PC-9 (cell line): ENCODE measurements around the gene MCU. TPM values are rescaled to one million over a fixed set of nuclear protein-coding genes. Genes with fewer than 3 reads are reported as not detected.

Source experiments
- BruUV-seq: library from RNA; stranded (reverse); fragments of 400-500 nt; replicated peaks from 2 replicates; lab custom pipeline; 2021; lab: Mats Ljungman, UMichigan
- CTCF ChIA-PET: fragments of 300-600 bp; sonication (Branson Sonifier 250); formaldehyde crosslinking; loops from one replicate; lab custom pipeline; 2022; ENCODE audit warnings: antibody characterized with exemption; lab: Charles Lee
- POLR2A ChIA-PET: fragments of 300-600 bp; sonication (Branson Sonifier 250); formaldehyde crosslinking; loops from one replicate; lab custom pipeline; 2022; ENCODE audit warnings: antibody characterized with exemption; ENCODE audit not compliant: unreplicated experiment; lab: Charles Lee
- DNase-seq, 2 experiments: peaks; one replicate each; pipeline versions ENCODE4 v3.0.0 to v3.0.0-alpha.2; 2015 to 2022; ENCODE audit warnings: mixed read lengths in 1 of 2
- H2AFZ ChIP-seq: fragments of 200-600 bp; sonication (generic); 2 replicates; pipeline ENCODE4 v1.8.1; 2017; ENCODE audit warnings: antibody characterized with exemption
- H3F3A ChIP-seq: fragments of 200-600 bp; sonication (generic); 2 replicates; pipeline ENCODE4 v1.8.1; 2017; ENCODE audit warnings: antibody characterized with exemption, mild to moderate bottlenecking, low read depth; ENCODE audit not compliant: insufficient read depth
- H3K27ac ChIP-seq: fragments of 200-600 bp; sonication (generic); 2 replicates; pipeline ENCODE4 v1.6.1; 2016; ENCODE audit warnings: mixed run types
- H3K27me3 ChIP-seq: fragments of 200-600 bp; sonication (generic); 2 replicates; pipeline ENCODE4 v1.6.1; 2016; ENCODE audit warnings: low read depth, mixed run types; ENCODE audit not compliant: insufficient read depth
- H3K36me3 ChIP-seq: fragments of 200-600 bp; sonication (generic); 2 replicates; pipeline ENCODE4 v1.6.1; 2016; ENCODE audit warnings: low read depth, mixed run types
- H3K4me1 ChIP-seq: fragments of 200-600 bp; sonication (generic); replicated peaks from 2 replicates; pipeline ENCODE4 v1.6.1; 2016; ENCODE audit warnings: mixed run types; ENCODE audit not compliant: insufficient read depth
- H3K4me2 ChIP-seq: fragments of 200-600 bp; sonication (generic); 2 replicates; pipeline ENCODE4 v1.6.1; 2017; ENCODE audit warnings: mixed run types
- H3K4me3 ChIP-seq: fragments of 200-600 bp; sonication (generic); 2 replicates; pipeline ENCODE4 v1.6.1; 2016; ENCODE audit warnings: mixed run types
- H3K79me2 ChIP-seq: fragments of 200-600 bp; sonication (generic); 2 replicates; pipeline ENCODE4 v1.6.1; 2017; ENCODE audit warnings: low read depth, mixed run types
- H3K9me2 ChIP-seq: fragments of 200-600 bp; sonication (generic); 2 replicates; pipeline ENCODE4 v1.8.1; 2017; ENCODE audit warnings: mild to moderate bottlenecking; ENCODE audit not compliant: insufficient read depth
- H3K9me3 ChIP-seq: fragments of 200-600 bp; sonication (generic); 2 replicates; pipeline ENCODE4 v1.8.1; 2016; ENCODE audit warnings: low read depth; ENCODE audit not compliant: insufficient read depth
- H4K20me1 ChIP-seq: fragments of 200-600 bp; sonication (generic); 2 replicates; pipeline ENCODE4 v1.8.1; 2017; ENCODE audit not compliant: insufficient read depth
- CTCF ChIP-seq: fragments of 200-600 bp; sonication (generic); conservative IDR thresholded peaks from 2 replicates; pipeline ENCODE4 v1.6.1; 2017; ENCODE audit warnings: mixed run types, antibody characterized with exemption, mild to moderate bottlenecking, moderate library complexity
- EZH2 ChIP-seq: fragments of 200-600 bp; sonication (generic); IDR thresholded peaks from 2 replicates; pipeline ENCODE4 v1.8.0; 2017; ENCODE audit warnings: antibody characterized with exemption, low read depth
- intact Hi-C: fragments of 100-400 bp; cut with micrococcal nuclease; formaldehyde crosslinking; loops from one replicate; pipeline ENCODE4 v1.10.0; 2022; ENCODE audit not compliant: unreplicated experiment
- total RNA-seq: library from RNA; stranded (reverse); gene quantifications from 2 replicates; pipeline ENCODE4 v1.2.3, GENCODE V29; 2021

The MCU gene
- total RNA-seq, 1 experiment from 2014 or later: 59.5 TPM

GRCh38 chr10:72658696-72659400 lies 33.1 kb upstream of the MCU start:
- H3K27me3 ChIP-seq: no peaks in the 10 kb centered on the region
- no peaks in the 10 kb centered on the region for H3K9me3 ChIP-seq
- DNase-seq: no peak
- no peak overlapping the region for H2AFZ ChIP-seq
- no peaks in the 10 kb centered on the region for H4K20me1 ChIP-seq
- no peaks in the 10 kb centered on the region for H3K79me2 ChIP-seq
- H3K4me3 ChIP-seq: no peak overlapping the region
- TF ChIP-seq CTCF (no peak), EZH2 (no peak)
- H3K36me3 ChIP-seq: no peaks in the 10 kb centered on the region
- BruUV-seq: no TSS peak
- H3K4me1 ChIP-seq: peaks cover 19% of the 10 kb centered on the region
- ChIA-PET POLR2A (no interaction called here), CTCF (no interaction called here)
- H3K4me2 ChIP-seq: no peak overlapping the region
- H3K9me2 ChIP-seq: no peaks in the 10 kb centered on the region
- intact Hi-C loops: no loop called here
- 0 out of 2 replicates have a peak overlapping the region, but pooled peaks have one; percentile 64 for H3K27ac ChIP-seq
- peaks cover 11% of the 10 kb centered on the region for H3F3A ChIP-seq

DNA sequence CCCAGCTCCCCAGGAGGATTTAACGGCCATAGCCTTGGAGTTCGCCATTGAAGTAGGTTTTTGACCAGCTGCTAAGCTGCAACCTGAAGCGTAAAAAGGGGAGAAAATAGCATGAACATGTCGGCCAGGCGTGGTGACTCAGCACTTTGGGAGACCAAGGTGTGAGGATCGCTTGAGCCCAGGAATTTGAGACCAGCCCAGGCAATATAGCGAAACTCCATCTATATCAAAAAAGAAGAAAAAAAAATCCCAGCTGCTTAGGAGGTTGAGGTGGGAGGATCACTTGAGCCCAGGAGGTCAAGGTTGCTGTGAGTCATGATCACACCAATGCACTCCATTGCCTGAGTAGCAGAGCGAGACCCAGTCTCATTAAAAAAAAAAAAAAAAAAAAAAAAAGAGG lies 32.2 kb upstream of the MCU start:
- H3K9me3 ChIP-seq: no peaks in the 10 kb centered on the region
- ChIA-PET CTCF (no interaction called here), POLR2A (no interaction called here)
- H3K36me3 ChIP-seq: no peaks in the 10 kb centered on the region
- no peaks in the 10 kb centered on the region for H3K27me3 ChIP-seq
- no TSS peak for BruUV-seq
- peak overlapping the region; percentile 64 for H3K27ac ChIP-seq
- peak in 1 of 2 experiments; percentile 8 for DNase-seq
- no peaks in the 10 kb centered on the region for H4K20me1 ChIP-seq
- no peak overlapping the region for H3K4me3 ChIP-seq
- H3F3A ChIP-seq: peaks cover 11% of the 10 kb centered on the region
- TF ChIP-seq EZH2: no peak
- no peak for TF ChIP-seq CTCF
- H2AFZ ChIP-seq: no peak overlapping the region
- no peaks in the 10 kb centered on the region for H3K9me2 ChIP-seq
- no peaks in the 10 kb centered on the region for H3K79me2 ChIP-seq
- peaks cover 19% of the 10 kb centered on the region for H3K4me1 ChIP-seq
- H3K4me2 ChIP-seq: peak overlapping the region; percentile 65
- intact Hi-C loops: no loop called here

GRCh38 chr10:72660220-72660619 lies 31.7 kb upstream of the MCU start:
- BruUV-seq: no TSS peak
- intact Hi-C loops: no loop called here
- H3K9me2 ChIP-seq: no peaks in the 10 kb centered on the region
- no peaks in the 10 kb centered on the region for H3K36me3 ChIP-seq
- H3K27ac ChIP-seq: peak overlapping the region; percentile 64
- CTCF ChIA-PET: no interaction called here
- H2AFZ ChIP-seq: no peak overlapping the region
- H3K79me2 ChIP-seq: no peaks in the 10 kb centered on the region
- peaks cover 11% of the 10 kb centered on the region for H3F3A ChIP-seq
- H3K27me3 ChIP-seq: no peaks in the 10 kb centered on the region
- no peak for TF ChIP-seq CTCF
- no peak for TF ChIP-seq EZH2
- no peaks in the 10 kb centered on the region for H4K20me1 ChIP-seq
- peak in 1 of 2 experiments; percentile 65 for DNase-seq
- POLR2A ChIA-PET: no interaction called here
- H3K4me2 ChIP-seq: peak overlapping the region; percentile 65
- no peaks in the 10 kb centered on the region for H3K9me3 ChIP-seq
- H3K4me1 ChIP-seq: peaks cover 19% of the 10 kb centered on the region
- H3K4me3 ChIP-seq: no peak overlapping the region
